Activated naive CD4-positive, alpha-beta T cell treated with anti-CD3 and anti-CD28 coated beads for 36 hours (primary cell): ENCODE results near the gene TPP1. TPM values are rescaled to one million over a fixed set of nuclear protein-coding genes. Genes with fewer than 3 reads are reported as not detected.

Experiments used
- total RNA-seq, 2 experiments: library from RNA; stranded (reverse); gene quantifications; one replicate each; pipeline ENCODE4 v1.2.3, GENCODE V29; 2021

Gene TPP1
- total RNA-seq, 2 experiments from 2014 or later = 25.7 to 28.5 TPM

Other genes with a start within 250 kb of the TPP1 start
- gene SMPD1, start 228.9 kb downstream of the TPP1 start, total RNA-seq = 10 to 100 TPM; 24.5 to 27.5 TPM
- 10 to 100 TPM; 44.5 to 45.1 TPM for gene APBB1, start 200.3 kb downstream of the TPP1 start, total RNA-seq
- under 1 TPM in 1 of 2 experiments, not detected in 1; 0.64 TPM for gene HPX, start 178.4 kb downstream of the TPP1 start, total RNA-seq
- 1 to 10 TPM; 7.7 to 9.4 TPM for gene TRIM3, start 145.5 kb downstream of the TPP1 start, total RNA-seq
- gene ARFIP2, start 138.1 kb downstream of the TPP1 start, total RNA-seq = 10 to 100 TPM; 33.5 to 37.9 TPM
- gene TIMM10B, start 137.9 kb downstream of the TPP1 start, total RNA-seq = 10 to 100 TPM; 35.1 to 41.7 TPM
- 10 to 100 TPM; 18.2 to 19.3 TPM for gene DNHD1, start 122.1 kb downstream of the TPP1 start, total RNA-seq
- gene RRP8, start 15.8 kb downstream of the TPP1 start, total RNA-seq = 10 to 100 TPM; 31.9 to 33.5 TPM
- 10 to 100 TPM; 65.2 to 65.7 TPM for gene ILK, start 15.6 kb downstream of the TPP1 start, total RNA-seq
- gene TAF10, start 7.2 kb downstream of the TPP1 start, total RNA-seq = 100 to 1,000 TPM; 151 to 156 TPM
- gene DCHS1, start 36.4 kb upstream of the TPP1 start, total RNA-seq = under 1 TPM; 0.79 to 0.88 TPM
- 100 to 1,000 TPM in 1 of 2 experiments, 10 to 100 TPM in 1; 99.7 to 102 TPM for gene MRPL17, start 63.9 kb upstream of the TPP1 start, total RNA-seq
- gene OR2AG2, start 152.6 kb upstream of the TPP1 start, total RNA-seq = under 1 TPM in 1 of 2 experiments, not detected in 1; 0.05 TPM
- not detected for gene OR2AG1, start 163.6 kb upstream of the TPP1 start, total RNA-seq
- gene OR6A2, start 180.3 kb upstream of the TPP1 start, total RNA-seq = under 1 TPM in 1 of 2 experiments, not detected in 1; 0.05 TPM
- not detected for gene OR10A5, start 226.3 kb upstream of the TPP1 start, total RNA-seq
- gene OR10A2, start 243.6 kb upstream of the TPP1 start, total RNA-seq = not detected